ENCODE data around the gene SFXN5. TPM values are rescaled to one million over a fixed set of nuclear protein-coding genes. Genes with fewer than 3 reads are reported as not detected.
A peak's percentile ranks its signal among the peaks of the same experiment; 100 is the strongest.
"Not testable (repeated sequence)": the region's sequence is repeated elsewhere in the genome, so short reads cannot be mapped to it uniquely, and the experiment has no call there.

SFXN5 gene
- total RNA-seq, 1 experiment from 2014 or later, result 20.5 TPM

DNA sequence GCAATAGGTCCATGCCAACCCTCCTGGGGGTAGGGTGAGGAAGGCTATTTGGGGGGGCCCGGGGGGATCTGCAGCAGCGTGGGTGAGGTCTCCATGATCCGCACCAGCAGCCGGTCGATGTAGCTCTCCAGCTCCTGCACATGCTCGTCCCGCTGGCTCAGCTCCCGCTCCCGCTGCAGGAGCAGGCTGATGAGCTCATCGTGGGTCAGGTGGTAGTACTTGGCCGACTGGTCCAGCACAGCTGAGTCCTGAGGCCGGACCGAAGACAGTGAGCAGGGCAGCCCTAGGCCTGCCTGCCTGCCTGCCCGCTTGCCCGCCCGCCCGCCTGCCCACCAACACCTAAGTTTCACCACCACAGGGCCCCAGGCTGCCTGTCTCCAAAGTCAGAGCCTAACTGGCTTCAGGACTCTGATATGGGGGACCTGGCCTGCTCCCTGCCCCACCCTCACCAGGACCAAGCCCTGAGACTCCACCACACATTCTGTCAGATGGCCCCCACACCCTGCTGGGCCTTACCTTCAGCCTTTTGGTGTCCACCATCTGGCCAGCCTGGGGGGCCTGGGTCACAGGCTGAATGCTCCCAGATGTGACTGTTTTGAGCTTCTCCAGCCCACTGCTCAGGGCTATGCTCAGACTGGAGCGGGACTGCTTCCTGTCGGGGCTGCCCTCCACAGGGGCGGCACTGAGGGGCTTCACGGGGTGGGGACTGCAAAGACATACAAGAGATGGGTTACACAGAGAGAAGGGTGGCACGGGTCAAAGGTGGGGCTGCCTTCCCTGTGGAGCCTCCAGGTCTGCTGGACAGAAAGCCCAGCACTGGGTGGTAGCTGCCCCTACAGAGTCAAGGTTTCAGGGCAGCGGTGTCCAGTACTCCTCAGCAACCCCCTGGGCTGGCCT, 4.2 kb upstream of the SFXN5 start:
- Histone ChIP-seq H3K36me3 (no peaks in the 10 kb centered on the region), H3K27ac (no peak overlapping the region), H3K4me3 (no peak overlapping the region), H3K9me3 (replicated peaks) (no peaks in the 10 kb centered on the region), H3K4me1 (no peaks in the 10 kb centered on the region), H3K27me3 (no peaks in the 10 kb centered on the region)
- no peak for DNase-seq

DNA sequence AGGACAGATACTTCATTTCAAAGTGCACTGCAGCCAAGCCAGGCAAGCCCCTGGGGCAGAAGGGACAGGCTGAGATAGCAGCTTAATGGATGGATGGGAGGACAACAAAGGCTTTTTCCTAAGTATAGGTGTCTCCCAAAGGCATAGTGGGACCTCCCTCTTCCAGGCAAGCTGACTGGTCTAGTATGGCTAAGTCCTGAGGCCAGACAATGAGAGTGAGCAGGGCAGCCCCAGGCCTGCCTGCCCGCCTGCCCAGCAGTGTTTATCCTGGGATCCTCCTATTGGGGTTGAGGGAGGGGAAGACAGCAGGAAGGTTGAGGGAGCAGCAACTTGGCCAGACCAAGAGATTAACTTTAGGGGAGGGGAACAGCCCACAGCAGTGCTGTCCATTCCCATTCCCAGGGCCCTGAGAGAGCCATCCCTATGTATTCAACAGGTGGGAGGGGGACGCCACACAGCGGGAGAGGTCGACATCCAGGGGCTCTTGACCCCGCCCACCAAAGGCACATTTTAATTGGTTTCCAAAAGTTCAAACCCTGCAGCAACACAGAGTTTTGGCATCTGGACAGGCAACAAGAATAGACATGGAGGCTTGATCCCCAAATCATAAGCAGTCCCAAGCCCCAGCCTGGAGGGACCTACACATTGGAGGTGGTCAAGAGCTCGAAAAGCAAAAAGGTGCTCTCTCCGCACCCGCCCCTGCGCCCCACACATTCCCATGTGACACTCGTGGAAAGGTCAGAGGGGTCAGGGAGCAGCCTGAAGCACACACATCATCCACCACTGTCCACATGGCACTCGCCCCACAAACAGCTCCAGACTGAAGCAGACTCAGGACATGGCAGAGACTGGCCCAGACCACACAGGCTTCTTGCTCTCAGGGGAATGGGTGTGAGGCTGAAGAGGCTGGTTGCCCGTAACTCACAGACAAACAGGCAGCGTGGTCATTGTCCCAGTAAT, 2.9 kb upstream of the SFXN5 start:
- no peak overlapping the region for H3K27ac ChIP-seq
- H3K9me3 ChIP-seq (replicated peaks), result no peaks in the 10 kb centered on the region
- H3K27me3 ChIP-seq, result no peaks in the 10 kb centered on the region
- H3K36me3 ChIP-seq, result no peaks in the 10 kb centered on the region
- no peak for DNase-seq
- H3K4me1 ChIP-seq, result peaks cover 2% of the 10 kb centered on the region; the same call in 1 of the 2 replicates
- no peak overlapping the region for H3K4me3 ChIP-seq

DNA sequence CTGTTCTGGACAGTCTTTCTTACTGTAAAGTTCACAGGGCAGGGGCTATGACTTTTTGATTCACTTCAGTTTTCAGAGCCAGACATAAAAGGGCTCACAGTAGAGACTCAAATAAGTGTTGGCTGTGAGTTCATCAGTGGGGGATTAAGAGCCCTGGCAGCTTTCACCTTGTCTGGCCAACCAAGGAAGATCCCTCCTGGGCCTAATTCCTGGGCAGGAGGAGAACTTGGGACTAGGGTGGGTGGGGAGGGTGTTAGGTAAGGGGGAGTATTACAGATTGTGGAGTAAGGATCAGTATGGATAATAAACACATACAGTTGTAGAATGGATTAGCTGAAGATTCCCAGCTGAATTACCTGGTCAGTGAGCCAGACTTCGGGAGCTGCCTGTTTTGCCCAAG, 904 bp upstream of the SFXN5 start:
- Histone ChIP-seq H3K9me3 (replicated peaks) (no peaks in the 10 kb centered on the region), H3K27me3 (no peaks in the 10 kb centered on the region), H3K36me3 (no peaks in the 10 kb centered on the region), H3K4me1 (peaks cover 2% of the 10 kb centered on the region; the same call in 1 of the 2 replicates), H3K27ac (no peak overlapping the region; the same call in 1 of the 2 replicates), H3K4me3 (peak overlapping the region; percentile 94)
- DNase-seq, result no peak

DNA sequence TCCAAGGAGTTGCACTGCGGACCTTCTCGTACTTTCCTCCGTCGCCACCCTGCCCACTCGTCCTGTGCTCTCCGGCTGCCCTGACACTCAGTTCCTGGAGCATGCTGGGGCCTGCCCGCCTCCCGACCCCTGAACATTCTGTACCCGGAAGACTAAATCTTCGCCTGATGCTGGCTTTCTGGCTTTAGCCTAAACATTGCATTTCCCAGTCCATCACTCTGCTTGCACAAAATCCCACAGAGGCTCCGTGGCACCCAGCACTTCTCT, 550 bp upstream of the SFXN5 start:
- H3K4me1 ChIP-seq, result peaks cover 2% of the 10 kb centered on the region; the same call in 1 of the 2 replicates
- peak; percentile 46 to 59 for DNase-seq
- peak overlapping the region; percentile 94 for H3K4me3 ChIP-seq
- H3K27me3 ChIP-seq, result no peaks in the 10 kb centered on the region
- no peaks in the 10 kb centered on the region for H3K9me3 ChIP-seq (replicated peaks)
- H3K36me3 ChIP-seq, result no peaks in the 10 kb centered on the region
- peak overlapping the region; percentile 92 for H3K27ac ChIP-seq

DNA sequence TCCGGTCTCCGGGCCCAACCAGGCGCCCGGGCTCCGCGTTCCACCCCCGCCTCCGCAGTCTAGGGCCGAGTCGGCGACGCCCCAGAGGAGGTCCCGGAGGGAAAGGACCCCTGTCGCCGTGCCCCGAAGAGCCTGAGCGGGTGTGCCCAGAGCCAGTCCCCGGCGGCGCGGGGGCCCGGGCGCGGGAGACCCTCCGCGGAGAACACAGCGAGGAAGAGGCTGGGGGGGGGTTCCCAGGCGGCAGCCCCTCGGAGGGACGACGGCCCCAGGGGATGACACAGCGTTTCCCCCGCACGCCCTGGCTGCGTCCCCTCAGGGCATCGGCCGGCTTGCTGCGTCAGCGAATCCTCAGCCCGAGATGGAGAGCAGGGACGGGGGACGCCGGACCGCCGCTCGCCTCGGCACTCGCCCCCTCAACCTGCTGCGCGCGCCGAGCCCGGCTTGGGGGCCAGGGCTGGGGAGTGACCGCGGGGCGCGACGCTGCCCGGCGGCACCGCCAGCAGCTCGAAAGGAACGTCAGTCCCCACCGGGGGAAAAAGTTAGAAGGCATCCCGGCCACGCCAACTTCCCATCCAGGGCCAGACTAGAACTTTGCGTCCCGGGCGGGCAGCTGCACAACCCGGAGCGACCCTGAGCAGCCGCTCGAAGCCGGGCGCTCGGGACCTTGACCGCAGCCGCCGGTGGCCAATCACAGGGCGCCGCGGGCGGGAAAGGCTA, 711 bp downstream of the SFXN5 start:
- Histone ChIP-seq H3K4me3 (peak overlapping the region; percentile 94), H3K27me3 (no peaks in the 10 kb centered on the region), H3K9me3 (replicated peaks) (no peaks in the 10 kb centered on the region), H3K27ac (peak overlapping the region; percentile 92), H3K36me3 (no peaks in the 10 kb centered on the region; the same call in 1 of the 2 replicates), H3K4me1 (peaks cover 2% of the 10 kb centered on the region; the same call in 1 of the 2 replicates)
- peak; percentile 52 to 66 for DNase-seq

DNA sequence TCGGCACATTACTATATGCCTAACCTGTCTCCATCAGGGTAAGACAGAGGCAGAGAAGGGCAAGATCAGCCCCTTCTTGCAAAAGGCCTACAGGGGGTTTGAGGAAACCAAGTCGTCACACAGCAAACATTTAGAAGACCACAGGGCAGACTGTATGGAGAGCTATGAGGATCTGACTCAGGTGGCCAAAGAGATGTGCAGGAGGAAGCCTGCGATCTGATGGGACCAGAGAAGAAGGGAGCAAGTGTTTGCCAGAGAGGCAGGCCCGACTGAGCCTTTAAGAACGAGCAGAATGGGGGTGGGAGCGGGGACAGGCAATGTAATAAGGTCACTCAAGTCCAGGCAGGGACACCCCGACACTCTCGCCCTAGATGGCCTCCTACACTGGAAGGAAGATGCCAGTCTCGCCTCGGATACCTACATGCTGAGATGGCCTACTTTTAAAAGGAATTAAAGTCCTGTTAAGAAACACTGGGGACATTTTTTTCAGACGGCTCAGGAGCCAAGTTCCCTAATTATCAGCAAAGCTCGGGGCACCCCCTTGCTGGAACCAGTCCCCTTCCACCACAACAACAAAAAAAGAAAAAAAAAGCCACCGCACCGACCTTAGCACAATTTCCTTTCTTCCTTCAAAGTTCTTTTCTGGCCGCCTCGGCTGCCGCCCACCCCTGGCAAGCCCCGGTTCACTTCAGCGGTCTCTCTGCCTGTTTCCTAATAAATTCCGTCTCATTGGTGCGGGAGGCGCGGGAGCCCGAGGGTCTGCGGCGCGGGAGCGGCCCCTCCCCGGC, 1.5 kb downstream of the SFXN5 start:
- Histone ChIP-seq H3K4me3 (peak overlapping the region; percentile 94), H3K36me3 (peaks cover 3% of the 10 kb centered on the region; the same call in 1 of the 2 replicates), H3K27ac (peak overlapping the region; percentile 92), H3K4me1 (peaks cover 2% of the 10 kb centered on the region; the same call in 1 of the 2 replicates), H3K27me3 (no peaks in the 10 kb centered on the region), H3K9me3 (replicated peaks) (no peaks in the 10 kb centered on the region)
- DNase-seq, result peak in 1 of 2 experiments; percentile 30

DNA sequence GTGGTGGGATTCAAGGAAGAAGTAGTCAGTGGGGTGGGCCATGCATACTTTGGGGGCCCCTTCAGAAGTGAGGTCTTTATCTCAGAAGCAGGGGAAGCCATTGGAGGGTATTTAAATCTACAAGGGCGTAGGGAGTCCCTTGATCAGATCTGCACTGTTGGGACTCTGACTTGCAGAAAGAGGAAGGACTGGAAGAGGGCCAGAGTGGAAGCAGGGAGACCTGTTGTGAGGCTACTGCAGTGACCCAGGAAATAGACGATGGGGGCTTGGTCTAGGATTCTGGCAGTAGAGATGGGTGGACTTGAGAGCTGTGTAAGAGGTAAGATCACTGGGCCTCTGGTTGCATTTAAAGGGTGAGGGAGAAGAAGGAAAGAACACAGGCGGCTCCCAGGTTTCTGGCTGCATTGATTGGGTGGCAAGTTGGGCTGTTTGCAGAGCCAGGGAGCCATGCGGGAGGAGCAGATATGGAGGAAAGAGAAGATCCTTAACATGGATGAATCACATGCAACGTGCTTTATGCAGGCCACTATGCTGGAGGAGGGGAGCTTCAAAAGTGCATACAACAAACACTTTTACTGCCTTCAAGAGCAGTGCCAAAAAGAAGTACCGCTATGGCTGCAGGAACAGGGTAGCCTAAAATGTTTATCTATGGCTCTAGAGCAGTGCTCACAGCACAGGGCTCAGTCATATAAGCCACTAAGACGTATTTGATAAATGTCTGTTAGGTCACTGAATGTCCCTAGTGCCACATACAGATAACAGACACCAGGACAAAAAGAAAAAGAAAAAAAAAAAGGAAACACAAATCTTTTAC, 2.3 kb downstream of the SFXN5 start:
- H3K27ac ChIP-seq, result no peak overlapping the region
- no peaks in the 10 kb centered on the region for H3K9me3 ChIP-seq (replicated peaks)
- H3K36me3 ChIP-seq, result peaks cover 3% of the 10 kb centered on the region; the same call in 1 of the 2 replicates
- DNase-seq, result no peak
- peak overlapping the region; percentile 94 for H3K4me3 ChIP-seq
- no peaks in the 10 kb centered on the region for H3K27me3 ChIP-seq
- peaks cover 4% of the 10 kb centered on the region for H3K4me1 ChIP-seq

DNA sequence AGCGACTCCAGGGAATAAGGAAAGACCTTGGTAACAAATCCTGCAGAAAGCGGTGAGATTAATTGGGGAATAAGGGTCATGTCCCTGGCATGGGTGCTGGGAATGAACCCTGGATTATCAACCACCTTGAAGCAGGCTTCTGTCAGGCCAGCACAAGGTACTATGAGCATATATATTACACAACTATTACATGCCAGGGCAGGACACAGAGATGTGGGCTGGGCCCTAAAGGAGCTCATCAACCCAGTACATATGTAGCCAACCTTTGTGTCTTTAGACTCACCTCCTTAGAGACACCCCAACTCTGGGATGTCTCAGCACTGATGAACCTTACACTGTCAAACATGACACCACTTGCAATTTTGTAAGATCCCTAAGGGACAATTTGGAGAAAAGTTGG, 3.4 kb downstream of the SFXN5 start:
- Histone ChIP-seq H3K4me1 (peaks cover 14% of the 10 kb centered on the region), H3K9me3 (replicated peaks) (no peaks in the 10 kb centered on the region), H3K27me3 (no peaks in the 10 kb centered on the region), H3K36me3 (peaks cover 3% of the 10 kb centered on the region; the same call in 1 of the 2 replicates), H3K4me3 (no peak overlapping the region), H3K27ac (no peak overlapping the region)
- DNase-seq, result no peak

DNA sequence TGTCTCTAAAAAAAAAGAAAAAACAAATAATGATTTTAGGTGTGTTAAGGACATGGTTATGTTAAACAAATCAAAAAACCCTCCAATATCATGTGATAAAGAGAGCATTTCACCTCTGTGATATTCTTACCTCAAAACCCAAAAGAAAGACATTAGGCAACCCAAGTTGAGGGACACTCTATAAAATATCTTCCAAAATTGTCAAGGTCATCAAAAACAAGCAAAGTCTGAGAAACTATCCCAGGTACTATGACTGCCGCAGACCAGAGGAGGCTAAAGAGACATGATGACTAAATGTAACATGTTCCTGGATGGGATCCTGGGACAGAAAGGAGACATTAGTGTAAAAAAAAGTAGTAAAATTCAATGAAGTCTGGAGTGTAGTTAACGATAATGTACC, 4.5 kb downstream of the SFXN5 start:
- no peak for DNase-seq
- no peak overlapping the region for H3K4me3 ChIP-seq
- no peaks in the 10 kb centered on the region for H3K9me3 ChIP-seq (replicated peaks)
- H3K27me3 ChIP-seq, result no peaks in the 10 kb centered on the region
- peaks cover 3% of the 10 kb centered on the region; the same call in 1 of the 2 replicates for H3K36me3 ChIP-seq
- H3K4me1 ChIP-seq, result peaks cover 14% of the 10 kb centered on the region
- no peak overlapping the region for H3K27ac ChIP-seq

DNA sequence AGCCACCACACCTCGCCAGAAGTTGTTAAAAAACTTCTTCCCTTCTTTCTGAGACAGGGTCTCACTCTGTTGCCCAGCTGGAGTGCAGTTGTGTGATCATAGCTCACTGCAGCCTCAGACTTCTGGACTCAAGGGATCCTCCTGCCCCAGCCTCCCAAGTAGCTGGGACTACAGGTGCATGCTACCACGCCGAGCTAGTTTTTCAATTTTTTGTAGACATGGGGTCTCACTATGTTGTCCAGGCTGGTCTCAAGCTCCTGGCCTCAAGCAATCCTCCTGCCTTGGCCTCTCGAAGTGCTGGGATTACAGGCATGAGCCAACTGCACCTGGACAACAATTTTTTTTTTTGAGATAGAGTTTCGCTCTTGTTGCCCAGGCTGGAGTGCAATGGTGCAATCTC, 6.4 kb downstream of the SFXN5 start:
- H3K4me3 ChIP-seq; H3K9me3 ChIP-seq (replicated peaks); DNase-seq; H3K36me3 ChIP-seq; H3K27me3 ChIP-seq; H3K27ac ChIP-seq: not testable (repeated sequence)
- H3K4me1 ChIP-seq, result peaks cover 14% of the 10 kb centered on the region

DNA sequence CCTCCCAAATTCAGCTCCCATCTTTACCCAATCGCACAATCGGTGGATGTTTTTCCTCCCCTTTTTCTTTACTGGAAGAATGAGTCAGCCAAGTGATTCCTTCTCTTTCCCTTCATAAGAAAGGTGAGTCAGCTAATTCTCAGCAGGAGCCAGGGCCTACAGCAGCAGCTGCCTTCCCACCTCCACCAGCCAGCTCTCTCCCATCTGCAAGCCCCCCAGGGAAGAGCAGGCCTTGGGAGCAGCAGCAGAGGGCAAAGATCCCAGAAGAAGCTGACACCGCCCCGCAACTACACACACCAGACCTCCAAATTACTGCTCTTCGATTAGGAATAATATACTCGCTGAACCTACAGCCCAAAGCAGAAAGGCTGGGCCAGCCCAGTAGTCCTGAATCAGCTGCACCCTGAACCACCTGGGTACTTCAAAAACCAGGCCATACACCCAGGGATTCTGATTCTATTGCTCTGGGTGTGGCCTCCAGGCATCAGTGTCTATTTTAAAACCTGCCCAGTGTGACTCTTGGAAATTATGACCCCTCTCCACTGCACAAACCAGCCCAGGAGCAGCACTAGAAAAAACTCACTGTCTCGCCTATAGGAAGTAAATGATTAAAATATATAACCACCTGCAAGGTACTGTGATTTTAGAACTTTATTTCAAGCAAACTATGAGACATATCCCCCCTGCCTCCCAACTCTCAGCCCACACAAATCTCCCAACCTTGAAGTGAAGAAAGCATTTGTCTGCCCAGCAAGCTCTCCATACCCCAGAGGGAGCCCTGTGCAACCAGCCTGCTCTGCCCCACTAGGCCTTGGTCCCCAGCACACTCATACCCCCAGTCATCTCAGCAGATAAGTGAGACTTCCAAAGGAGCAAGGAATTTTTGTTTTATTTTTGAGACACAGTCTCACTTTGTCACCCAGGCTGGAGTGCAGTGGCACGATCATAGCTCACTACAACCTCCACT, 7.3 kb downstream of the SFXN5 start:
- Histone ChIP-seq H3K27ac (peak overlapping the region; percentile 46), H3K4me3 (no peak overlapping the region)

DNA sequence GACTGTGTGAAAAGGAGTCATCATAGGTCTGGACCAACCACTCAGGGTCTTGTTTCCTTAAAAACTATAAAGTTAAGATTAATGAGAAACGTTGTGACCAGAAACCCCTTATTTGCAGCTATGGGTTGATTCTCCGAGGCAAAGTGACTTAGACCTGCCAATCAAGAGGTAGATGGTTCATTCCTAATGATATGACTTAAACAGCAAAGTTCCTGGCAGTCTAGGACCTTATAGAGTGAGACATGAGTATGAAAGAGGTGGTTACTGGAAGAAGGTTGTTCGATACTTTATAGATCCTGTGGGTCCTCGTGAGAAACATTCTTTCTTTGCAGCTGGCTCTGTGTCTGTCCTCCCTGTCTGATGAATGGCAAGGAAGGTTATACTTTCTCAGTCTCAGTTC, 8.0 kb downstream of the SFXN5 start:
- H3K9me3 ChIP-seq (replicated peaks), result no peaks in the 10 kb centered on the region
- peaks cover 12% of the 10 kb centered on the region for H3K4me1 ChIP-seq
- DNase-seq, result no peak
- peaks cover 3% of the 10 kb centered on the region; the same call in 1 of the 2 replicates for H3K36me3 ChIP-seq
- peak overlapping the region; percentile 46 for H3K27ac ChIP-seq
- H3K27me3 ChIP-seq, result no peaks in the 10 kb centered on the region
- H3K4me3 ChIP-seq, result no peak overlapping the region

More for the DNA sequence above, 7.3 kb downstream of the SFXN5 start:
- peaks cover 12% of the 10 kb centered on the region for H3K4me1 ChIP-seq
- H3K36me3 ChIP-seq, result peaks cover 3% of the 10 kb centered on the region; the same call in 1 of the 2 replicates
- H3K9me3 ChIP-seq (replicated peaks), result no peaks in the 10 kb centered on the region
- H3K27me3 ChIP-seq, result no peaks in the 10 kb centered on the region
- DNase-seq, result peak; percentile 48 to 55
